Thoracic aorta (tissue), 2 donors: ENCODE measurements around the gene RCOR3. TPM values are rescaled to one million over a fixed set of nuclear protein-coding genes. Genes with fewer than 3 reads are reported as not detected.

Experiments
- ATAC-seq: fragments of 150-250 bp; one replicate; pipeline ENCODE4 v1.8.0; 2017; ENCODE audit warnings: low read depth; ENCODE audit not compliant: insufficient number of reproducible peaks, low FRiP score
- DNase-seq: peaks from one replicate; pipeline ENCODE4 v3.0.0-alpha.2; 2020; ENCODE audit warnings: low spot score
- H3K27ac ChIP-seq, 2 donors: fragments of 200-600 bp; sonication (generic); 1 replicate in 1 of 2; 2 replicates in 1 of 2; pipeline ENCODE4 v1.5.1; 2016; ENCODE audit warnings: mild to moderate bottlenecking in 2 of 2, moderate library complexity in 2 of 2
- H3K27me3 ChIP-seq: fragments of 200-600 bp; sonication (generic); replicated peaks from 2 replicates; pipeline ENCODE4 v1.6.0; 2016; ENCODE audit warnings: mild to moderate bottlenecking; ENCODE audit not compliant: insufficient read depth
- H3K36me3 ChIP-seq: fragments of 200-600 bp; sonication (generic); one replicate; pipeline ENCODE4 v1.5.1; 2016
- H3K4me1 ChIP-seq, 2 donors: fragments of 200-600 bp; sonication (generic); 1 replicate in 1 of 2; 2 replicates in 1 of 2; pipeline versions ENCODE4 v1.5.1 to v1.6.0; 2016; ENCODE audit warnings: low read depth in 2 of 2, mild to moderate bottlenecking in 1 of 2; ENCODE audit not compliant: control insufficient read depth in 1 of 2
- H3K4me3 ChIP-seq: fragments of 200-600 bp; sonication (generic); 2 replicates; pipeline ENCODE4 v1.5.1; 2016; ENCODE audit warnings: mild to moderate bottlenecking
- H3K9me3 ChIP-seq: fragments of 200-600 bp; sonication (generic); 2 replicates; pipeline ENCODE4 v1.5.1; 2016
- total RNA-seq, 2 donors: library from RNA; depleted of rRNA; stranded (reverse); fragments of >200 nt; gene quantifications; one replicate each; pipeline versions ENCODE4 v1.1.0 to v1.2.3, GENCODE V29; 2016
- TF ChIP-seq, protein P1 (sequence below): fragments of 200-600 bp; sonication (generic); IDR thresholded peaks from one replicate; pipeline ENCODE4 v1.5.1; 2019; ENCODE audit warnings: antibody characterized with exemption

Gene RCOR3
- total RNA-seq, 2 donors from 2014 or later, result 59.2 to 70.3 TPM

DNA sequence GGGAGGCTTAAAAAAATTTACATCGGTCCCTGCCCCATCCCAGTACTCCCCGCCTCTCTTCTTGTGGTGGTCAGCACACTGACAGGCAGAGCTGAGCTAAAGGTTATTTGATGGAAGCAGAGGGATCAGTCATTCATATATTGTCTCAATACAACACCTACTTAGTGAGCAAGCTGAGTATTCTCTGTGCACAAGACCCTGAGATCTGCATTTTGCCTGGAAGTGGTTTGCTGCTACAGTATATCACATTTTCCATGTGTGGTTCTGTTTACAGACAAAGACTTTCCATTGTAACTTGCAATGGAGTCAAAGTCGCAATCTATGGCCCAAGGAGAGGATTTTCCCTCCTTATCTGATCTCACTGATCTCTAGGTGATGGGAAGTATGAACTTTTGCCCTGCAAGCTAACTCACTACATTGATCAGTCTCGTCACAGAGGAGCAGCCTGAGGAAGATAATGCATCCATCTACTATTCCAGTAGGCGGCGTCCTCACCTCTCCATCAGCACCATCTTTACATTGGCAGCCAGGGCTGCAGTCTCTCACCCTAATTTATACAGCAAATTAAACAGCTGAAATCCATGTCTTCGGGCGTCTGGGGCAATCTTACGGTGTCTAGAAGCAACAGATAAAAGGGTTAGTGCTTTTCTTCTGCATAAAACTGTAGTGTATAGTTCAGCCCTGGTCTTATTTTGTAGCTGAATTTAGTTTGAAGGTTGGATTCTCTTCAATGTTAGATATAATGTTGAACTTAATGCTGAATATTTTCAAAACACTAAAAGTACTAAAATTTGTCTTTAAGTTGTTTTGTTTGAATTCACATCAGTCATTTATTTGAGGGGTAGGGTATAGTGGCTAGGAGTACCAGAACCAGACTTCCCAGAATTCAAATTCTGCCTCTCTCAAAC is 64.2 kb downstream of the RCOR3 start:
- Histone ChIP-seq H3K4me1 (peaks cover 0 to 19% of the 10 kb centered on the region in 2 donors), H3K9me3 (no peaks in the 10 kb centered on the region), H3K27ac (no peak overlapping the region), H3K36me3 (no peaks in the 10 kb centered on the region), H3K4me3 (no peak overlapping the region), H3K27me3 (no peaks in the 10 kb centered on the region)
- DNase-seq (peak; percentile 33), ATAC-seq (no peak)
- TF ChIP-seq, protein P1, sequence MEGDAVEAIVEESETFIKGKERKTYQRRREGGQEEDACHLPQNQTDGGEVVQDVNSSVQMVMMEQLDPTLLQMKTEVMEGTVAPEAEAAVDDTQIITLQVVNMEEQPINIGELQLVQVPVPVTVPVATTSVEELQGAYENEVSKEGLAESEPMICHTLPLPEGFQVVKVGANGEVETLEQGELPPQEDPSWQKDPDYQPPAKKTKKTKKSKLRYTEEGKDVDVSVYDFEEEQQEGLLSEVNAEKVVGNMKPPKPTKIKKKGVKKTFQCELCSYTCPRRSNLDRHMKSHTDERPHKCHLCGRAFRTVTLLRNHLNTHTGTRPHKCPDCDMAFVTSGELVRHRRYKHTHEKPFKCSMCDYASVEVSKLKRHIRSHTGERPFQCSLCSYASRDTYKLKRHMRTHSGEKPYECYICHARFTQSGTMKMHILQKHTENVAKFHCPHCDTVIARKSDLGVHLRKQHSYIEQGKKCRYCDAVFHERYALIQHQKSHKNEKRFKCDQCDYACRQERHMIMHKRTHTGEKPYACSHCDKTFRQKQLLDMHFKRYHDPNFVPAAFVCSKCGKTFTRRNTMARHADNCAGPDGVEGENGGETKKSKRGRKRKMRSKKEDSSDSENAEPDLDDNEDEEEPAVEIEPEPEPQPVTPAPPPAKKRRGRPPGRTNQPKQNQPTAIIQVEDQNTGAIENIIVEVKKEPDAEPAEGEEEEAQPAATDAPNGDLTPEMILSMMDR, result peak; percentile 63

DNA sequence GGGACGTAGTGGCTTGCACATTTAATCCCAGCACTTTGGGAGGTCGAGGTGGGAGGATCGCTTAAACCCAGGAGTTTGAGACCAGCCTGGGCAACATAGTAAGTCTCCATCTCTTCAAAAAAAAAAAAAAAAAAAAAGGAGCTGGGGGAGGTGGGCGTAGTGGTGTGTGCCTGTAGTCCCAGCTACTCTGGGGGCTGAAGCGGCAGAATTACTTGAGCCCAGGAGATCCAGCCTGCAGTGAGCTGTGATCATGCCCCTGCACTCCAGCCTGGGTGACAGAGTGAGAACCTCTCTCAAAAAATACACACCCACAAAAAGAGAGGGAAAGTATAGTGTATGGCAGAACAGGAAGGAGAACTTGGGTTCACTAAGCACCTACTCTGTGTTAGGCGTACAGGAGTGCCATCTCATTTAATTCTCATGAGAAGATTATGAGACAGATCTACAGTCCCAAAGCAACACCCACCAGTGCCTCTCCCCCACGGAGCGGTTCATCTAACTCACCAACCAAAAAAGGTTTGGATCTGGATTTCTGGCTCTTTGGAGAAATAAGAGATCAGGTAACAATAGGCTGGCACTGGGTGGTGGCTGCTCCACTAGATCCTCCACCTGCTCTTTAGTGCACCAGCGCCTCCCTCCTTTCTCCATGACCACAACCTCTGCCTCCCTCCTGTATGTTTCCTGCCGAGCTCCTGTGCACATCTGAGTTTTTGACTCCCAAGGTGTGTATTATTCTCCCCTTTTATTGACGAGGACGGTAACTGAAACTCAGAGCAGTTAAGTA is 66.0 kb downstream of the RCOR3 start:
- TF ChIP-seq, protein P1, result no peak
- Histone ChIP-seq H3K4me1 (peaks cover 13 to 36% of the 10 kb centered on the region in 2 donors), H3K27me3 (no peaks in the 10 kb centered on the region), H3K36me3 (no peaks in the 10 kb centered on the region), H3K9me3 (no peaks in the 10 kb centered on the region), H3K4me3 (no peak overlapping the region), H3K27ac (peak overlapping the region in 1 of 2 donors; percentile 91)
- ATAC-seq, result no peak
- DNase-seq, result no peak

DNA sequence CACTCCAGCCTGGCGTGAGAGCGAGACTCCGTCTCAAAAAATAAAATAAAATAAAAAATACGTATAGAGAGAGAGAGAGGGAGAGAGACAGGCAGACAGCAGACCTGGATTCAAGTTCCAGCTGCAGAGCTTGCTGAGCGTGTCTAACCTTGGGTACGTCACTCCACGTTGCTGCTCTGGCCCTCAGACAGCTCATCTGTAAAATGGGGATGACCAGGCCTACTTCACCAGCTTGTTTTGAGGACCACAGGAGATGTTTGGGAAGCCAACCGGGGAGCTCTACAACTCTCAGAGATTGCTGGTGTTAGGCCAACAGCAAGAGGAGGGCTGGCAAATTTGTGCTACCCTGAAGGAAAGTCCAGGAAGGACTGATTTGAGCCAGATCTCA is 67.0 kb downstream of the RCOR3 start:
- TF ChIP-seq, protein P1, result no peak
- H3K9me3 ChIP-seq, result no peaks in the 10 kb centered on the region
- H3K27ac ChIP-seq, result peak overlapping the region; percentile 79 to 91
- DNase-seq (no peak), ATAC-seq (no peak)
- peaks cover 21 to 45% of the 10 kb centered on the region in 2 donors for H3K4me1 ChIP-seq
- H3K4me3 ChIP-seq, result peak overlapping the region; percentile 91
- H3K27me3 ChIP-seq, result no peaks in the 10 kb centered on the region
- no peaks in the 10 kb centered on the region for H3K36me3 ChIP-seq

DNA sequence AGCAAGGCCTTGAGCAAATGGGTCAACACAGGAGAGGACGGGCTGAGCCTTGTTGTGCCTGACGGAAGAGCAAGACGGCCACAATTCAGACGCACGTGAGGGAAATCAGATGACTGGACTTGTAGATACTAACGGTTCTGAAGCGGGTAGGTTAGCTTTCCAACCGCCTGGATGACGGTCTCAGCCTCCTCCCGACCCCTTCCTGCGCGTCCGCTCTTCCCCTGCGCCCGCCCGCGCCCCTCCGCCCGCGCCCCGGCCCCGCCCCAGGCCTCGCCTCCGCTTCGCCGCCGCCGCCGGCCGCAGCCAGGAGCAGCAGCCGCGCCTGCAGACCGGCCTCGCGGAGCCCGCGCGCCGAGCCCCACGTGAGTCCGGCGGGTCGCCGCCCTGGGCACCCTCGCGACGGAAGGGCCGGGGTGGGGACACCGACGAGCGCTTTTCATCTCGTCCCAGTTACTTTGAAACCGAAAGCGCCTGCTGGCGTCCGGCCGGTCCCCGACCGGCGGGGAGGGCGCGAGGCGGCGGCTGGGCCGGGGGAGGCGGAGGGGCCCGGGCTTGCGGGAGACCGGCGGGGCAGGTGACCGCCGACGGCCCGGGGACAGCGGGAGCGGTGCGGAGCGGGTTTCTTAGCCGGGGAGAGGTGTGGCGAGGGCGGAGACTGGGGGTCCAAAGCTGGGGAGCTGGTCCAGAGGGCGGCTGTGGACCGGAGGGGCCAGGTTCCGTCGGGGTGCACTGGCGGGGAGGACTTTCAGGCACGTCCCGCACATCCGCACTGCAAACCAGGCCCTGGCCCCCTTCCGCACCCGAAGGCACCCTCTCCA is 67.6 kb downstream of the RCOR3 start, which contains the start of gene TRAF5:
TRAF5 (plus strand) TSS at position 306 of the 818 bp plus-strand sequence. CDS start 26,407 bp downstream, outside the sequence.
- peak within 1 kb of the TSS; percentile 91 for H3K4me3 ChIP-seq
- TF ChIP-seq, protein P1, result no peak
- no peak for DNase-seq
- peaks cover 27 to 51% of the 10 kb centered on the region in 2 donors for H3K4me1 ChIP-seq
- H3K36me3 ChIP-seq, result no peaks in the 10 kb centered on the region
- no peaks in the 10 kb centered on the region for H3K27me3 ChIP-seq
- peak within 1 kb of the TSS; percentile 79 to 91 for H3K27ac ChIP-seq
- H3K9me3 ChIP-seq, result no peaks in the 10 kb centered on the region
- peak; percentile 45 for ATAC-seq
